HG02678 (cell line): ENCODE results near the gene BPIFB3.
"Not testable (repeated sequence)": the region's sequence is repeated elsewhere in the genome, so short reads cannot be mapped to it uniquely, and the experiment has no call there.

Experiments
- ATAC-seq: cut with Tn5 transposase; IDR thresholded peaks from one replicate; pipeline ENCODE4 v1.9.1; 2021; ENCODE audit warnings: mild to moderate bottlenecking, moderate library complexity; ENCODE audit not compliant: unreplicated experiment

The BPIFB3 gene

GRCh38 chr20:33112547-33113386, 59.1 kb downstream of the BPIFB3 start:
- no peak for ATAC-seq

GRCh38 chr20:33113387-33113908, 59.7 kb downstream of the BPIFB3 start:
- ATAC-seq, result no peak

- not testable (repeated sequence) for ATAC-seq
Measured at GRCh38 chr20:33115501-33115900, 61.8 kb downstream of the BPIFB3 start.

DNA sequence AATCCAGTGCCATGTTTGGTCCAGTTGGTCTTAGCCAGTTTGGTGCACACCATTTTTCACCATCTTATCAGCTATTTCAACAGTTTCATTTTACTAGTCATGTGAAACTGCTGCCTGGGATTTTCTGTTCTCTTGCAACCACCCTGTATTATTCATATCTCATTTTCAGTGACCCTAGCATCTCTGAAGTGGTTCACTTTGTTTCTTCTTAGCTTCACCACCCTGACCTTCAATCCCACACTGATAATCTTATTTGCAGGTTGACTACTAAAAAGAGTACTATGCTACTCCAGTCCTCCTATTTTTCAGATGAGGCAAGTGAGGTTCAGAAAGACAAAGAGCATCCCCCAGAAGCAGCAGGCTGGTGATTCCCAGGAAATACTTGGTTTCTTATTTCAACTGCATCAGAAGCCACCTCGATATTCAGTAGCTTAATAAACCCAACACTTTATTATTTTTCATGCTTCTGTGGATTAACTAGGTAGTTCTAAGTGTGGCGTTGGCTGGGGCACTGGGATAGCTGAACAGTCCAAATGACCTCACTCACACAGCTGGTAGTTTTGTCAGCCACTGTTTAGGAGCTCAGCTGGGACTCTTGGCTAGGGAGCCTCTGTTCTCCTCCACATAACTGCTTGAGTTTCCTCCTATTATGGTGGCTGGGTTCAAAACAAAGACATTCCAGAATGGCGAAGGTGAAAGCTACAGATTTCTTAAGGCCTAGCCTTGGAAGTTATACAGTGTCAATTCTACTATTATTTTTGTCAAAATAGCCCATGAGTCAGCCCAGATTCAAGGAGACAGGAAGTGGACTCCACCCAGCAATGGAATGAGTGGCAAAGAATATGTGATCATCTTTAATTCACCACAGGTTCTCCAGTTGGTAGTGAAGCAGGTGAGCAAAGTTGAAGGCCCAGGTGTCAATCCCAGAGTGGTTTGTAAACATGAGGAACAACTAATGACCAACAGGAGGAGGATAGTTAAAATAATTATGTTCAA, 66.3 kb downstream of the BPIFB3 start:
- ATAC-seq, result peak; percentile 57

DNA sequence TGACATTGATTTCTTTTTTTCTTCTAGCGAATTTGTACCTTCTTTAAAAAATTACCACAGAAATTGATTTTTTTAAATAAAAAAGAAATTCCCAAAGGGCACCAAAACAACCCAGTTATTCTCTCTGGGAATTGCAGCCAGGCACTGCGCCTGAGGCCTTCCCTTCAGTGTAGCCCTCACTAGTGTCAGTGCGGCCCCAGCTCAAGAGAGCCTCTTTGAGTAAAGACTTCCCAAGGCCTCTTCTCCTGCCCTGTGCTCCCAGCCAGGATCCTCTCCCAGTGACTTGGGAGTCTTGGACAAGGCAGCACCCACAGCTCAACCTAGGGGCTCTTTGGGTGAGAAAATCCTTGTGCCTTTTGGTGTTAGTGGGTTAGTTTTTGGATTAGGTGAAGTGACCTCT, 67.2 kb downstream of the BPIFB3 start:
- ATAC-seq, result no peak

GRCh38 chr20:33122297-33122696, 68.6 kb downstream of the BPIFB3 start:
- not testable (repeated sequence) for ATAC-seq
